ENCODE measurements around the gene ACTN1.
A peak's percentile ranks its signal among the peaks of the same experiment; 100 is the strongest.

The ACTN1 gene

DNA sequence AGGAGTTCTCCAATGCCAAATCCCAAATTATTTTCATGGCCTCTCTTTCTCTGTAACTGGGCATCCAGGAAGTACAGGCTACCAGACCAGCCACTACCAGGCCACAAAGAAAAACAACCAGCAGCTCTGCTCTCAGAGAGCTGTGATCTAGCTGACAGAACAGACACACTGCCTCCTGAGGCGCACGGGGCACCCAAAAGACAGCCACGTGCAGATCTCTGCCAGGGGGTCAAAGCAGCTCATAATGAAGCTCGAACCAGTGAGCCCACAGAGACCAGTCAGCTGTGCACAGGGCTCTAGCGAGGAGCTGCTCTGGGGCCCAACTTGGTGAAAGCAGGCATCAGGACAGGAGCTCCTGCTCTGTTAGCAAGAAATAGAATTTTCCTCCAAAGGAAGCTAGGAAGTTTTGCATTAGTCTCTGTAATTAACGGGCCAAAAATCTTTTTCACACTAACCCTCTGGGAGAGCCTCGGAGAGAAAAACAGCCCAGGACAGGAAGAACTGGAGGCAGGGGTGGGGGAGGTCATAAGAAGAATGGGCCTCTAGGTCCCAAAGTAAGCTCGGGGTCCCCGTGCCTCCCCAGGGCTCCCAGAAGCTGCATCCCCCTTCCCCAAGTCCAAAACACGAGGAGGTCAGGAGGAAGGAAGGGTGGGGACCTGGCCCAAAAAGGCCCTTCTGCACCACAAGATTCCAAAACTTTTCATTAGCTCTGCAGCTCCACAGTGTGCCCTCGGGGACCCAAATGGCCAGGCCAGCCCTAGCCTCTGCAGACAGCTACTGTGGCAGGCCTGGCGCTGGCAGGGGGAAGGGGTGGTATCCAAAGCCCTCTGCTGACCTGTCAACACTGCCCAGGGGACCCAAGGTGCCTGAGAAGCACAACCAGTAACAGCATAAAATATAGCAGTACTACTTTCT lies 30.2 kb downstream of the ACTN1 start:
- DNase-seq, result no peak

GRCh38 chr14:68947802-68948201 lies 31.3 kb downstream of the ACTN1 start:
- DNase-seq, result no peak

DNA sequence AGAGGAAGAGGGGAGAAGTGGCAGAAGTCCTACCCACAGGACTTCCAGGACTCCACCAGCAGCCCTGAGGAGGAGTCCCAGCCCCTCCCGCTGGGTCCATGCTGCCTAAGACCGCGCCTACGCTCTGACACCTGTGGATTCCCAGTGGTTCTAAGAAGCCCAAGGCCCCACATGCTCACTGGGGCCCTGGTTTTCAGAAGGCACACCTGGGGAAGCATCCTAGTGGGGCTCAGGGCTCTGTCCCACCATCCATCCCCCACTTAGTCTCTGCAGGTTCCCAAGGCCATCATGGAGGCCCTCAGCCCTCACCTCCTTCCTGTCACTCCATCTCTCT lies 32.6 kb downstream of the ACTN1 start:
- DNase-seq, result no peak

DNA sequence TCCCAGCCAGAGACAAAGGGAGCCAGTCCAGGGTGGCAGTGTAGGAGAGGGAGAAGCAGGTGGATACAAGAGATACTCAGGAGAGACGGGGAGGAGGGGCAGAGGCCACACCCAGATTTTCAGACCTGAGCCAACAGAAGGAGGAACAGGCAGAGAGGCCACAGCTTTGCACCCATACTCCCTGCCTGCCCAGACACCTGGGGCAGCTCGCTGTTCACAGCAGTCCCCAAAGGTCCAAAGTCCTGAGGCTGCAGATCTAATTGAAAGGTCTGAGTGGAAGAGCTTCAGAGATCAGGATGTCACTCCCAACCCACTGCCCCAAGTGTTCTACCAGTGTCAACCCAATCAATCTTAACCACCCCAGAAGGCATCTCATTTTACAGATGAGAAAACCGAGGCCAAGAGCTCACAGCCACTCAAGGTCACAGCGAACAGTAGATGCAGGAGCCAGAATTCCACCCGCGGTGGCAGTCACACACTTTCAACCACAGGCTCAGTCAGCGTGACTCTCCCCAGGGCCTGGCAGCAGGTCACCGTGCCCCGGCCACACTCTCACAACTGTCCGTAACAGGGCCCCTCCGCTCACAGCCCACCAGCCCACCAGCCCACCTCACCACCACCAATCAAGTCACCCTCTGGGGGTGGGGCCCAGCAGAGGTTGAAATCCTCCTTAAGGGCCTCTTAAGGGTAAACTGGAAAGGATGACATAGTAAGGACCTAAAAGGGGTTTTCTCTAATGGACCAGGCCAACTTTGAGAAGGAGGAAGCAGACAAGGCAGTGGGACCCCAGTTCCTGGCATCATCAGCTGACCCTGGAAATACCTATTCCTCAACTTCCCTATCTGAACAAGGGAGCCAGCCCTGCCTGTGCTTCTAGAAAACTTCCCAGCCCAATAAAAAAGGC lies 33.3 kb downstream of the ACTN1 start:
- DNase-seq, result peak in 1 of 2 donors; percentile 53

- no peak for DNase-seq
Observed at GRCh38 chr14:68945190-68945584, 33.9 kb downstream of the ACTN1 start.

DNA sequence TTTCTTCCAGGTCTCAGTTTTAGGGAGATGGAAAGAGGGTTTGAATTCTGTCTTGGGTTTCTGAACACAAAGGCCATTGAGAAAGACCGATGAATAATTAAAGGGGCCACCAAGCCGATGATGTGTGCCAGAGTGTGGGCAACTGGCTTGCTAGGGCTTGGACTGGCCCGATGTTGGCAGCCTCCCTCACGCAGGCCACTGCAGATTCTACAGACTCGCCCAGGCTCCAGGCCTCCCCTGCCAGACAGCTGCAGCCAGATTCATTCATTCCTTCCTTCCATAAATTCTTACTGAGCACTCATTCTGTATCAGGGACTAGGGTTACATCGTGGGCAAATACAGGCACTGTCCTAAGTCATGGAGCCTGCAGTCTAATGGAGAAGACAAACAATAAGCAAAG lies 34.9 kb downstream of the ACTN1 start:
- DNase-seq, result no peak

DNA sequence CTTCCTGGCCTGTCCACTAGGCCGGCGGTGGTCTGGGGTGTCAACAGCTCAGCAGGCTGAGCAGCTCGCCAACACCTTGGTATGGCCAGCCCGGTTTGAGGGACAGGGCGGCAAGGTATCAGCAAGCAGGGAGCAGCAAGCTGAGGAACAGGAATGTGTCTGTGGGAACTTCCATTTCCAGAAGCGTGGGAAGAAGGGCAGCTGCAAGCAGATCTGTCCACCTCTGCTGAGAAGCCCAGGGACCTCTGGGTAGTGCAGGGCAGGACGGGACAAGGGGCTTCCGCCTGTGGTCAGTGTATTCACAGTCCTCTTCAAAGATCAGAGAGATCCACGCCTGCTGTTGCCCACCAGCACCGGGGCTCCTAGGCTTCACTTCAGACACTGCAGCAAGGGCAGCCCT lies 36.0 kb downstream of the ACTN1 start:
- no peak for DNase-seq

GRCh38 chr14:68942296-68943035 lies 36.6 kb downstream of the ACTN1 start:
- no peak for DNase-seq

- no peak for DNase-seq
Observed at GRCh38 chr14:68941820-68942219, 37.3 kb downstream of the ACTN1 start.

- DNase-seq, result no peak
Observed at GRCh38 chr14:68940614-68941185, 38.4 kb downstream of the ACTN1 start.

DNA sequence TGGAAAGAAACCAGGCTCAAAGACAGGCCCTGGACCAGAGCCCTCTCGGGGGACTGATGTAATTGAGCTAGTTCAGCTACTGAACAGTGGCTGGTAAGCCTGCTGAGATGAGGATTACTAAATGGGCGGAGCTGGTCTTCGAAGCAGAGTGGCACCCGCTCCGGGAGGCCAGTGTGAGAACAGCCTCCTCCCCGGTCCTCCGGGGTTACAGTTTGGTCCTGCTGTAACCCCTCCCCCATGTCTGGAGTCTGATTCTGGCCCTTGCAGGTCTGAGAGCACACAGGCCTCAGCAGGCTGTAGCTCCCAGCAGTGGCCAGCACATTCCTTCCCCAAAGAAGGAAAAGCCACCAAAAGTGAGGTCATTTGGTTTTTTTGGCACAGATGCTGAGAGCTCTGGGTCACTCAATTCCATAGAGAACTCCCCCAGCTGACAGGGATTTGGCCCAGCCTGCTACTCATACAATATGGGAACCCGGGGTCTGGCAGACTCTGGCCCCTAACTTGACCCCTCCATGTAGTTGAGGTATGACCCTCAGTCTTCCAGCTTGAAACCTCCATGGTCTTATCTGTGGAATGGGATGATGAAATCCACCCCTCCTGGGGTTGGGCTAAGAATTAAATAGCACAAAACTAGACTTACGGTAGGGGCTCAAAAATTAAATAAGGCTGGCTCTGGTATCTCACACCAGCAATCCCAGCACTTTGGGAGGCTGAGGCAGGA lies 39.0 kb downstream of the ACTN1 start:
- DNase-seq, result no peak

- no peak for DNase-seq
Observed at GRCh38 chr14:68939181-68939892, 39.8 kb downstream of the ACTN1 start.

GRCh38 chr14:68938271-68939150 lies 40.6 kb downstream of the ACTN1 start:
- no peak for DNase-seq

- DNase-seq, result no peak
Observed at GRCh38 chr14:68937471-68938270, 41.4 kb downstream of the ACTN1 start.

DNA sequence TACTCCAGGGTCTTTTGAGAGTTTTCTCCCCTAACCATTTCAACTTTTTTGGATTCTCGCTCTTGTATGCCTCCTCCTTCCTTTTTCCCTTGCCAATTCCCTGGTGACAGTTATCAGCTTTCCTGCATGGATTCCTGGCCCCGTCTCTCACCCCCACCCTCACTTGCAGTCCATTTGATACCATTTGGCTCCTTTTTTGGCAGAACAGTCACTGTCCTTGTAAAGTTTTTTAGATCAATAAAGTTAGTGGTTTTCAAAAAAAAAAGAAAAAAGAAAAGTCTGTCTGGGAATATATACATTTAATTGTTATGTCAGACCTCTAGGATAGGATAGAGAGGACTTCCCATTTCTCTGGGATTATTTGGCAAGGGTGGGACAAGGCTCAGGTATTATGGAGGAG lies 42.1 kb downstream of the ACTN1 start:
- no peak for DNase-seq

GRCh38 chr14:68936476-68936875 lies 42.6 kb downstream of the ACTN1 start:
- DNase-seq, result no peak

- DNase-seq, result no peak
Observed at GRCh38 chr14:68935761-68936214, 43.3 kb downstream of the ACTN1 start.

DNA sequence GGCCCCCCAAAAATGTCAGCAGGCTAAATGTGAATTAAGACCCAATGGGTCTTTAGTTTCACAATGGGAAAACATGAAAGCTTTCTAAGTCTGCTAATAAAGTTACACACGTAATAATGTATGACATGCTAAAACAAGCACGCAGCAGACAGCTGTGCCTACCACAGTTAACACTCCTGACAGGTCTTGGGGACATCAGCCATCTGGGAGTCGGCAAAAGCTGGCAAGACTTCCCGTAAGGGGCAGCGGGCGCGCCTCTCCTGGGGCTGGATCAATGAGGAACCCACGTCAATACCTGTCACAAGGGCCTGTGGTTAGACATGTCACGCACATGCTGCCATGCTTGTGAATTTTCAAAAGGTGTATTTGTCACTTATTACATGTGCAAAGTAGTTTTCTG lies 45.0 kb downstream of the ACTN1 start:
- DNase-seq, result no peak

GRCh38 chr14:68932686-68933085 lies 46.4 kb downstream of the ACTN1 start:
- peak; percentile 49 to 55 for DNase-seq
